ENCODE results near the gene DDX23.

The DDX23 gene

DNA sequence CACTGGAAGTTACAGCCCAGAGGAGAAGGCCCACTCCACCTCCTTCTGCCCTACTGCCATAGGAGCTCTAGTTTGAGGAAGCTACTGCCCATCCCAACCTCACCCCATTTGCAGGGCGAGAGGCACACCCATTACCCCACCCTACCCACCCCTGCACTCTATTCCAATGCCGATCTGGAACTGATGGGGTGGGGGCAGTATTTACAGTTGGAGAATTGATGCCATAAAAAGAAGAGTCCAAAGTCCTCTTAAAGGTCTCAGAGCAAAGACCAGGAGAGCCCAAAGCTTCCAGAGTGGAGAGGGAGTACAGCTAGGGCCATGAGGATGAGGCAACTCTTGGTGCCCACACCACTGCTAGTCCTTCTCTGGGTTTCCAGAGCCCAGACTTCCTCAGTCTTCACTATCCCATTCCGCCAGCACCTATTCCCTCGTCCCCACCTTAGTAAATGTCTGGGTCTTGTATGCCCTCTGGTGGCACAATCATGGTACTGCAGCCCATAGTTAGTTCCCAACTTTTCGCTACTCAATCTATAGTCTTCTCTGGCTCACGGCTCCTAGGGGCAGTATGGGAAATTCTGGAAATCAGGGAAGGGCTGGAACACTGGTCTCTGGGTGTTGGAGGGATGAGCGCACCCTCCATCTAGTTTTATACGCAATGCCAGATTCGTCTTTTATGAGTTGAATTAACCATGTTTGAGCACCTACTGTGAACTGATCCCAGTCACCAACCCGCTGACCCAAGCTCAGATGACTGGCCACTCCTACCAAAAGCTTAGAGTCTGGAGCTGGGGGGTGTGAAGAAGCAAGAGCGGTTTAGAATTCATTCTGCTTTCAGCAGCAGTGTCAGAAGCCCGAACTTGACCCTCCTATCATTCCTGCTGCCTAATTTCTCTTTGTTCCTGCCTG is 56.2 kb downstream of the DDX23 start:
- DNase-seq (ENCODE audit: low spot score), result peak; percentile 79

DNA sequence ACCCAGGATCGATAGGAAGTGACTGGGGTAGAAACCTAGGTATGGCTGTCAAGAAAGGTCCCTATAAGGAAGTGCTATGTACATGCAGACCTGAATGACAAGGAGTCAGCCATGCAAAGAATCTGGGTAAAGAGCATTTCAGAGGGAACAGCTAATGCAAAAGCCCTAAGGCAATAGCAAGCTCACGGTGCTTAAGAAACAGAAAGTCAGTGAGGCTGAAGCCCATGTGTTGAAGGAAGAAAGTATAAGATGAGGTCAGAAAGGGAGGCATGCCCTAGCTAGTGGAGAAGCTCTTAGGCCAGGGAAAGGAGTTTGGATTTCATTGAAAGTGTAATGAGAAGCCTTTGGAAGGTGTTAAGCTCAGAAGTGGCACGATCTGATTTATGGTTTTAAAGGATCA is 57.1 kb downstream of the DDX23 start:
- peak; percentile 85 for DNase-seq (ENCODE audit: low spot score)

DNA sequence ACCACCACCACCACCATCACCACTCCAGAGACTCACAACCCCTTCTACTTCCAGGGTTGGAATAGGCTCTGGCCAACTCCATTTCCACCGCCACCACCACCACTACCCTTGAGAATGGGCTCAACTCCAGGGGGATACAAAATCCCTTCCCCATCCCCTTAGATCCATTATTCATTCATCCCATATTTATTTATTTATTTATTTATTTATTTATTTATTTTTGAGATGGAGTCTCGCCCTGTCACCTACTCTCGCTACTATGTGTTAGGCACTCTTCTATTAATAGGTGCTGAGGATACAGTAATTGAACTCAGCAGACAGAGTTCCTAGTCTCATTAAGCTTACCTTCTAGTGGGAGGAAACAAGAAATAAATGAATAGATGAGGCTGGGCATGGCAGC is 58.3 kb downstream of the DDX23 start:
- DNase-seq (ENCODE audit: low spot score), result no peak

DNA sequence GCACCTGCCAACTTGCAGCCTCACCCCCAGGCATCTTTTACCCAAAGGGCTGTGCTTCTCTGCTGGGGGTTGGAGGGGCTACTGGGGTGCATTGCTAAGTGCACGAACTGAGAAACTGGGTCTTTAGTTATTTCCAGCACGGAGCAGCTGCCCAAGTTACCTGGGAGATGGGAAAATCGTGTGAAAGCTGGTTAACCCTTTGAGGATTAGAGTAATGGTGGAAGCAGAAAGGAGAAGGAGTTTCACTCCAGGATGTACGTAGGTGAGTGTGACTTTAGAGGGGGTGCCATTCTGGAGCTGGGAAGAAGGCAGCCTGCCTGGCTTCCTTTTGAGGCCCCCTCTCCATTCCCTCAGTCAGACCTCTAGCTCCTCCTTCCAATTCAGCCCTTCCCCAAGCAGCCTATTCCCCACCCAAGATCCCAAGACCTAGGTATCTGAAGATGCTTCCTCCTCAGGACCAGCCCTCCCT is 62.1 kb downstream of the DDX23 start:
- no peak for DNase-seq (ENCODE audit: low spot score)

DNA sequence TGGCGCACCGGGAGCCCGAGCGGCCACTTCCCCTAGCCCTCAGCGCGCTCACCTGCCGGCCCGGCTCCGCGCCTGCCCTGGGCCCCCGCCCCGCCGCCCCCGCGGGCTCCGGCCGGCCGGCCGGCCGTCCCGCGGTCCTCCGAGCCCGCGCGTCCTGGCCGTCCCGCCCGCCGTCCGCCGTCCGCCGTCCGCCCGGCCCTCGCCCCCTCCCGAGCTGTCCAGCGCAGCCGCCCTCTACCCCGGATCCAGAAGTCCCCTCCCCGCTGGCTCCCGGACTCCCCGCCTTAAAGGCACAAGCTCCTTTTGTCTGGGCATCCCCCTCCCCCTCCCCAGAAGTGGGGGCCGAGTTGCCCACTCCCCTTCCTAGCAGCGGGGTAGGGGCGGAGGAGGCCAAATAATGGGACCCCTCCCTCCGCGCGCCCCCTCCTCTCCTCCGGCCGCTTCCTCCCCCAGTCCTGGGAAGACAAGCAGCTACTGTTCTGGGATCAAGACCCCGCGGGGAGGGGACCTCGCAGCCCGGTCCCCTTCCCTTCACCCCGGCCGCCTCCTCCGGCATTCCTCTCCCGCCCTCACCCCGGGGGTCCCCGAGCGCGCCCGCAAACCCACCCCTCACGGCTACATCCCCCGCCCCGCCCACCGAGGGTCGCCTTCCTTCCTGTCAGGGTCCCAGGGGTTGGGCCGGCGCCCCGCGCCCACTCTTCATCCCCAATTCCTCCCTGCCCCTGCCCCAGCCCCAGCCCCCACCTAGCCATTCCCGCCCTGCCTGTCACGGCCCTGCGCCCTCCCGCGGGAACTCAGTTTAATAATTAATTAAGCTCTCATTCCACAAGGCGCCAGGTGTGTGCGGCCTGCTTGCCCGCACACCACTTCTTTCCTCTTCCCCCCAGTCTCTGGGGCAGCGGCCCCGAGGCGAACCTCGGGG is 62.8 kb downstream of the DDX23 start, which contains the start of gene ADCY6:
ADCY6 (minus strand) TSS at position 236 of the 922 bp plus-strand sequence. CDS start 5,655 bp downstream, outside the sequence.
- peak; percentile 79 for DNase-seq (ENCODE audit: low spot score)

DNA sequence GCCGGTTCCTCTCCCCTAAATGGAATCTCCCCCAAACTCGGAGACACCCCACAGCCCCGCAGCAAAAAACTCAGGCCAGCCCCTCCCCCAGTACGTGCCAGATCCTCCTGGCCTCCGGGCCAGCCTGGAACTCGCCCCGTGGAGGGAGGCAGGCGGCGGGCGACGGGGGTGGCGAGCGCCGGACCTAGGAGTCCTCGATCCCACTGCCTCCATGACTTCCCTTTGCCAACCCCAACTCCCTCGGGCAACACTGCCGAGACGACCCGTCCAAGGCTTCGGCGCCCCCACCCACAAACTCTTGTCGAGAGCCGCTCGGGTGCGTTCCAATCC is 63.5 kb downstream of the DDX23 start:
- peak; percentile 11 for DNase-seq (ENCODE audit: low spot score)

DNA sequence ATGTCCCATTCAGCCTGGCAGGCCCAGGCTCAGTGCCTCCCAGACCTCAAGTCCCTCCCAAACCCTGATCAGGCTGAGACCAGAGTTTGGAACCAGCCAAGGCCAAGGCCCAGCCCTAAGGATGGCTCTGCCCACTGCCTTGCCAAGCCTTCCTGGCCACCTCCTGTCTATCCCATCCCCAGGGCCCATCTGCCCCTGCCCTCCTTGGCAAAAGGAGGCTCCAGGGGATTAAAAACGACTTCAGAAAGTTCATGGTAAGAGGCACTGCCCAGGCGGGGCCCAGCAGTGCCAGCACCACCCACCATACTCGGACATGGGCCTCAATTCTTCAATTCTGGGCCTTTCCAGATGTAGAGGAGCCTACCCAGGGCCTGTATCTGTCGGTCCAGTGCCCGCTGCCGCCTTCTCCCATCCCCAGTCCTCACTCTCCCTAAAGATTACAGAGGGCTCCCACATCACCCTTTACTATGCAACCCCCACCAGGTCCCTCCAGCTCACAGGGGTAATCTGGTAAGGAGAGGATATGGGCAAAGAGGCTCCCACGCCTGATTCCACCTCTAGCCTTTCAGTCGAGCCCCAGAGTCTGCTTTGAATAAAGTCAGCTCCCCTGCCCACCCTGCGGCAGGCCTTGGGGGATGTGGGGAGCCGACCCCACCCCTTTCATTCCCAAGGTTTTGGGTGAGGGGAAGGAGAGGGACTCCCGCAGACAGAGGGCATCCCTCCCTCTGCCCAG is 64.0 kb downstream of the DDX23 start:
- peak; percentile 12 for DNase-seq (ENCODE audit: low spot score)

DNA sequence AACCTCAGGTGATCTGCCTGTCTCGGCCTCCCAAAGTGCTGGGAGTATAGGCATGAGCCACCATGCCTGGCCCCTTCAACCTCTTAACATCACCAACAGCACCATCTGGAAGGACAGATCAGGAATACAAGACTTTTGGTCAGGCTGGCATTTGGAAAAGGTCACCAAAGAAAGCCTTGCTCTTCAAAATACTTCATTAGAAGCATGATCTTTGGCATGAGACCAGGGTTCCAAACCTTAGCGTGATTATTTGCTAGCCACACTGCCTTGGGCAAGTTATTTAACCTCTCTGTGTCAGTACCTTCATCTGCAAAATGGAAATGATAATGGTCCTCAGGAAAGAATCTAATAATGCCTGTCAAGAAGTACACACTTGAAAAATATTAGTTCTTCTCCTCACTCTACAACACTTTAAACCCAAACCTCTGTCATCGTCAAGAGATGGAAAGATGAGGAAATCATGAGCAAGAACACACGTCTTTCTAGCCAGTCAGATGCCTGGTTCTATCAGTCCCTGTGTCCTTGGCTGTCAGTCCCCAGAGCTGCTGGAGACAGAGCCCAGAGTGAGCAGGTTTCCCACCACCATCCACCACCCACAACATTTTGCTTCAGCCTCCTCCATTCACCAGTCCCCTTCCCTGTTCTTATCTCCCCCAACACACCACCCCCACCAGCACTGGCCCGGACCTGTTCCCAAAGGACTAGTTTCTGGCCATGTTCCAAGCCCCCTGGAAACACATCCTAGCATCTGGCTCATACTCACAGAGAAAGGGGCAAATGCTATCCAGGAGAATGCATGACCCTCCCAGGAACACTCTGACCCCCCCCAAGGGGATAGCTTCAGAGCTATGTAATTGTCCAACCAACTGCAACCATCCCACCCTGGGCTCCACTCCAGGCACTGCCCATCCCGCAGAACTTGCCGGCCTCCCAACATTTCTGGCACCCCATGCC is 65.1 kb downstream of the DDX23 start:
- DNase-seq (ENCODE audit: low spot score), result no peak

DNA sequence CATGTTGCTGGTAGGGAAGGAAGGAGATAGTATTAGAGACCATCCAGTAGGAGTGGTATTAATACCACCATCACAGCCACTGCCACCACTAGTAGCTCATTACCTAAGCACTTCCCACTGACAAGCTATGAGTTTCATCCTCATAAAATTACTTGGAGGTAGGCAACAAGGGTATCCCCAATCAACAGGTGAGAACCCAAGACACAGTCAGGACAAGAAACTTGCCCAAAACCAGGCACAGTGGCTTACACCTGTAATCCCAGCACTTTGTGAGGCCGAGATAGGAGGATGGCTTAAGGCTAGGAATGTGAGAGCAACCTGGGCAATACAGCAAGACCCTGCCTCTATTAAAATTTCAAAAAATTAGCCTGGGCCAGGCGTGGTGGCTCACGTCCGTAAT is 68.5 kb downstream of the DDX23 start:
- no peak for DNase-seq (ENCODE audit: low spot score)

DNA sequence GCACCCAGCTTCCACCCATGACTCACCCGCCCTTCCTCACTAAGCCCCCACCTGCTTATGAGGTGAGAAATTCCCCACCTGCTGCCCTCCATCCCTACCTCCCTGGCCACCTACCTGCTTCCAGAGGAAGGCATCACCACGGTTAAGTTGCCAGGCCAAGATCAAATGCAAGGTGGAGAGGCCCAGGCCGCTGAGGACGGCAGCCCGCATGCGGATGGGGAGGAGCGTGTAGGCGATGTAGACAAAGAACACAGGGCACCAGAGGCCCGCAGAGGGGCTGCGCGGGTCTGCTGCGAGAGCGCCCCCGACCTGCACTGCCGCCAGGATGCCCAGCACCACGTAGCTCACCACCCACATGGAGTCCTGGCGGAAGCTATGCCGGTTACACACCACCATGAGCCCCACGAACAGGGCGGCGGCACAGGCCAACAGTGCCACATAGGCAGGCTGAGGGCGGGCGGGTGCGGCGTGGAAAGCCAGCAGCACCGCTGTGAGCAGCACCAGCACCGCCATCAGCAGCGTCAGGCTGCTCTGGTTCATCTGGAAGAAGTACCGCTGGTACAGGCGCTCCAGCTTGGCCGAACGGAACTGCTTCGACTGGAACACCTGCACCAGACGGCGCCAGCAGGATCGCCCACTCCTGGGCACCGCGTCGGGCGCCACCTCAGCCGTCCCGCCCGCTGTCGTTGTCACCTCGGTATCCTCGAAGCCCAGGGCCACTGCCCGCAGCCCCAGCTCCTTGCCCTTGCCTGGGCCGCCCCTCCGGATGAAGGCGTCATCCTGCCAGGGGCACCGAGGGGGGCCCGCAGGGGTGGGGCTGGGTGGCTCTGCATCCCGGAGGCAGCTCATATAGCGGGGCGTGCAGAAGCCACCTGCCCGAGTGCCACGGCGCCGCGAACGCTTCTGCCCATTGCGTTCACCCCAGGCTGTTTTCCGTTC is 69.2 kb downstream of the DDX23 start:
- DNase-seq (ENCODE audit: low spot score), result no peak

DNA sequence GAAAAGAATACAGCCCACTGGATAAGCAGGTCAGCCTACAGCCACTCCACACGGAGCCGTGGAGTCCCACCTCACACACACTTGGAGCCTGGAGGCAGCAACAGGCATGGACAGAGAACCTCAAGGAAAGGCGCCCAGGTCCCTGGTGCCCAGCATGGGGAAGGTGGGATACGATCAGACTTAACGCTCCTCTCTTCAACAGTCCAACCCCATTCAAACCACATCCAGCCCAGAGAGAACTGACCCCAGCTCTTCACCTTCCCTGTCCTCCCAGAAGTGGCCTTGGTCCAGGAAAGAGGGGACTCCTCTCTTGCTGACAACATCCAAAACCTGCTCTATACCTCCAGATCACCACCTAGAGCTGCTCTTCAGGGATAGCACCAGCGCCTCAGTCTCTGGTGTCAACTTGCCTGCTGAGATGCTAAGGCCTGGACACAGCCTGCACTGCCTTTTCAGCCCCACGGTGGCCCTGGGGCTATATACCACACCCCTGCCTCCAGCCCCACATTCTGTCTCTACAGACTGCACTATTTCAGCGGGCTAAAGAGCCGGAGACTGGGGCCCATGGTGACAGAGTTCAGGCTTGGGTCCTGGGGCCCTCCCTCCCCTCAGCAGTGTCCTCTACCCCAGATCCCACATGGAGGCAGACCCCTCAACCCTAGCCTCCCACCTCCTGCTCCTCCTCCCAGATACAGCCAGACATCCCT is 70.1 kb downstream of the DDX23 start:
- DNase-seq (ENCODE audit: low spot score), result no peak

DNA sequence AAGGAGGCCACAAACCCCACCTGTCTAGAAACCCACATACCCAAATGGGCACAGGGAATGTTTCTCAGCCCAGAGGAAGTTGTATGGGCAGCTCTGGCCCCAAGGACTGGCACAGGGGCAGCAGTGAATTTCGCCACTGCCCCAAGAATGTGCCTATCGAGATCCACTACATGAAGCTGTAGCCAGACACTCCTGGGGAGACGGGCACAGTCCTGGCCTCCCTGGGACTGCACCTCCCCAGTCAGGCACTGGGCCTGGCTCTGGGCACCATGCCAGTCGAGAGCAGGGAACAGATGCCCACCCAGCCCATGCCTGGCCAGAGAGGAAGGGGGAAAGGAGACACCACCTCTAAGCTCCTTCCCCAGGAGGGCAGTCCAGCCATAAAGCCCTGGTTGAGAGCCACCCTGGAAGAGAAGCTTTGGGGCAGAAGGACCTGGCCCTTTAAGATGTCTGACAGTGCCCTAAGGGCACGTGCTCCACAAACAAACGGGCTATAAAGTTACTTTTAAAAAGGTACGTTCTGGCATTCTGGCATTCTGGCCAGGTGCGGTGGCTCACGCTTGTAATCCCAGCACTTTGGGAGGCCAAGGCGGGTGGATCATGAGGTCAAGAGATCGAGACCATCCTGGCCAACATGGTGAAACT is 71.5 kb downstream of the DDX23 start:
- DNase-seq (ENCODE audit: low spot score), result no peak

DNA sequence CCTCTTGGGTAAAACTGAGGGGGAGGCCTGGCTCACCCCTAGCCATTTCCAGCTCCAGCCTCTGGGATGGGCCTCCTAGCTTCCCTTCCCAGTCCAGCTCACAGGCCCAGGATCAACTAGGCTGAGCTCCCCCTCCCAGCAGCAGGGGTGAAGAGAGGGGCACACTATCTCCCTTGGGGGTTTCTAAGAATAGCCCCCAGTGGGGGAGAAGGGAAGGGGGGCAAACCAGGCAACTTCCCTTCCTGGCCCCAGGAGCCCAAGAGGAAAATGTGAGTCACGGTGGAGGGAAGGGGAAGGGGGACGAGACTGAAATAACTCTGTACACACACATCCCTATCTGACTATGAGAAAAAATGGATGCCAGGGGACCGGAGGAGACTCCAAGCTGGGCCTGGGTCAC is 72.1 kb downstream of the DDX23 start:
- peak; percentile 17 for DNase-seq (ENCODE audit: low spot score)
